Keratinocyte (primary cell): ENCODE data around the gene APLP2.

ENCODE experiments used
- EZH2 ChIP-seq: IDR thresholded peaks from one replicate; pipeline ENCODE4 v1.6.1; 2012; ENCODE audit warnings: inconsistent platforms, mild to moderate bottlenecking, low read length, moderate library complexity
- TF ChIP-seq, protein P1 (sequence below), 3 experiments: IDR thresholded peaks in 1 of 3; conservative IDR thresholded peaks in 1 of 3; optimal IDR thresholded peaks in 1 of 3; 2 replicates in 2 of 3; 3 replicates in 1 of 3; pipeline versions ENCODE3 to v1.5.1; 2011; ENCODE audit warnings: low read length in 3 of 3, mild to moderate bottlenecking in 3 of 3, moderate library complexity in 2 of 3, control low read depth in 1 of 3, inconsistent platforms in 1 of 3; ENCODE audit not compliant: insufficient read depth in 2 of 3; ENCODE audit errors: extremely low read depth in 1 of 3

DNA sequence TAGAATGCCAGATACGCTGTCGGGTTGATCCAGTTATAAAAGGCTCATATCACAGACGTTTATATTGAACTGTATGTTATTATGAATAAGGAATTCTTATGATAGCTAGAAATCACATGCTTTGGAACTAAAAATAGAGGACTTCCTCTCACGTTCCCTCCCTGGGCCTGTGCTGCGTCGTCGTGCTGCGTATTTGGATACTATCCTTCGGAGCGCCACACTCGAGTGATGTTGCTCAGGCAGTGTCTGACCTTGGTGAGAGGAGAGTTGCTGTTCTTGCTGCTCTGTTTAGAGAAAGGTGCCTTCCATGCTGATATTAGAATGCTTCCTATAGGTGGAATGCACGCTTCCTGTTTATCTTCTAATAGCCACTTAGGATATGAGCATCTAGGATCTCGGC is 69.7 kb downstream of the APLP2 start:
- no peak for TF ChIP-seq EZH2
- TF ChIP-seq, protein P1, sequence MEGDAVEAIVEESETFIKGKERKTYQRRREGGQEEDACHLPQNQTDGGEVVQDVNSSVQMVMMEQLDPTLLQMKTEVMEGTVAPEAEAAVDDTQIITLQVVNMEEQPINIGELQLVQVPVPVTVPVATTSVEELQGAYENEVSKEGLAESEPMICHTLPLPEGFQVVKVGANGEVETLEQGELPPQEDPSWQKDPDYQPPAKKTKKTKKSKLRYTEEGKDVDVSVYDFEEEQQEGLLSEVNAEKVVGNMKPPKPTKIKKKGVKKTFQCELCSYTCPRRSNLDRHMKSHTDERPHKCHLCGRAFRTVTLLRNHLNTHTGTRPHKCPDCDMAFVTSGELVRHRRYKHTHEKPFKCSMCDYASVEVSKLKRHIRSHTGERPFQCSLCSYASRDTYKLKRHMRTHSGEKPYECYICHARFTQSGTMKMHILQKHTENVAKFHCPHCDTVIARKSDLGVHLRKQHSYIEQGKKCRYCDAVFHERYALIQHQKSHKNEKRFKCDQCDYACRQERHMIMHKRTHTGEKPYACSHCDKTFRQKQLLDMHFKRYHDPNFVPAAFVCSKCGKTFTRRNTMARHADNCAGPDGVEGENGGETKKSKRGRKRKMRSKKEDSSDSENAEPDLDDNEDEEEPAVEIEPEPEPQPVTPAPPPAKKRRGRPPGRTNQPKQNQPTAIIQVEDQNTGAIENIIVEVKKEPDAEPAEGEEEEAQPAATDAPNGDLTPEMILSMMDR (optimal IDR thresholded peaks at IDR 0.05 in 1 of 3, IDR thresholded peaks at IDR 0.05 in 1 of 3, conservative IDR thresholded peaks at IDR 0.05 in 1 of 3; ENCODE audit: extremely low read depth in 1 of 3, insufficient read depth in 2 of 3, low read length in 3 of 3) = no peak
